ENCODE results near the gene ELMO3.

DNA sequence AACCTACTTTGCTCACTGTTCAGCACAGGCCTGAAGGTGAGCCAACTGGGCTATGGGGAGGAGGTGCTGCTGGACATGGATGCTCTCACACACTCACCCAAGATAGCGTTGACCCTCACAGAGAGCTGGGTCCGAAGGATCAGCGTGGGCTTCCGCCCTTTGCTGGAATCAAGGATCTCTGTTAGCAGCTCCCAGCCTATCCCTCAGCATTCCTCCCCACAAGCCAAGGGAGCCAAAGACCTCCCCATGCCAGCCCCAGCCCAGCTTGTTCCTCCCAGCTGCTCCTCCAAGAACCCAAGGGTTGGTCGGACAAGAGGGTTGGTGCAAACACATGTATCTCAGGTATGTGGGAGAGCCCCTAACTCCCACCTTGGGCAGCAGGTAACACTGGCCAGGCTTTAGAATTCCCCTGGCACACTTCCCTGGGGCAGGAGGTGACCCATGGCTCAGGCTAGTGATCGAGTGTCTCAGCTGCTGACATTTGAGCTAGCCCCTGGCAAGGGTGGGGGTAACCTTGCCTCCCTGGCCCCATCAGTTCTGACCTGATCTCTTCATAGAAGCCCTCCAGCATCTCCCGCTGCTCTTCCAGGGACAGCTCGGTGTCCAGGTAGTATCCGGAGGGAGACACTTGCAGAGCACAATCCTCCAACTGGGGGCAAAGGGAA lies 40.0 kb downstream of the ELMO3 start:
- no peak for TF ChIP-seq POLR2A (IDR thresholded peaks at IDR 0.05; ENCODE audit: low read depth, low read length)
- no peak for TF ChIP-seq SMC3 (IDR thresholded peaks at IDR 0.05; ENCODE audit: low read depth, low read length)
- TF ChIP-seq, protein P1, sequence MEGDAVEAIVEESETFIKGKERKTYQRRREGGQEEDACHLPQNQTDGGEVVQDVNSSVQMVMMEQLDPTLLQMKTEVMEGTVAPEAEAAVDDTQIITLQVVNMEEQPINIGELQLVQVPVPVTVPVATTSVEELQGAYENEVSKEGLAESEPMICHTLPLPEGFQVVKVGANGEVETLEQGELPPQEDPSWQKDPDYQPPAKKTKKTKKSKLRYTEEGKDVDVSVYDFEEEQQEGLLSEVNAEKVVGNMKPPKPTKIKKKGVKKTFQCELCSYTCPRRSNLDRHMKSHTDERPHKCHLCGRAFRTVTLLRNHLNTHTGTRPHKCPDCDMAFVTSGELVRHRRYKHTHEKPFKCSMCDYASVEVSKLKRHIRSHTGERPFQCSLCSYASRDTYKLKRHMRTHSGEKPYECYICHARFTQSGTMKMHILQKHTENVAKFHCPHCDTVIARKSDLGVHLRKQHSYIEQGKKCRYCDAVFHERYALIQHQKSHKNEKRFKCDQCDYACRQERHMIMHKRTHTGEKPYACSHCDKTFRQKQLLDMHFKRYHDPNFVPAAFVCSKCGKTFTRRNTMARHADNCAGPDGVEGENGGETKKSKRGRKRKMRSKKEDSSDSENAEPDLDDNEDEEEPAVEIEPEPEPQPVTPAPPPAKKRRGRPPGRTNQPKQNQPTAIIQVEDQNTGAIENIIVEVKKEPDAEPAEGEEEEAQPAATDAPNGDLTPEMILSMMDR (conservative IDR thresholded peaks at IDR 0.05; ENCODE audit: low read depth, low read length), result no peak
- TF ChIP-seq NFE2L2 (IDR thresholded peaks at IDR 0.05; ENCODE audit: low read depth, low read length), result no peak
- TF ChIP-seq RFX5 (IDR thresholded peaks at IDR 0.05; ENCODE audit: low read depth, low read length), result no peak
- no peak for TF ChIP-seq MXI1 (IDR thresholded peaks at IDR 0.05; ENCODE audit: borderline replicate concordance, low read depth, low read length)
- TF ChIP-seq RAD21 (IDR thresholded peaks at IDR 0.05; ENCODE audit: low read length), result no peak
- TF ChIP-seq, protein P2, sequence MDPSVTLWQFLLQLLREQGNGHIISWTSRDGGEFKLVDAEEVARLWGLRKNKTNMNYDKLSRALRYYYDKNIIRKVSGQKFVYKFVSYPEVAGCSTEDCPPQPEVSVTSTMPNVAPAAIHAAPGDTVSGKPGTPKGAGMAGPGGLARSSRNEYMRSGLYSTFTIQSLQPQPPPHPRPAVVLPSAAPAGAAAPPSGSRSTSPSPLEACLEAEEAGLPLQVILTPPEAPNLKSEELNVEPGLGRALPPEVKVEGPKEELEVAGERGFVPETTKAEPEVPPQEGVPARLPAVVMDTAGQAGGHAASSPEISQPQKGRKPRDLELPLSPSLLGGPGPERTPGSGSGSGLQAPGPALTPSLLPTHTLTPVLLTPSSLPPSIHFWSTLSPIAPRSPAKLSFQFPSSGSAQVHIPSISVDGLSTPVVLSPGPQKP (IDR thresholded peaks at IDR 0.05; ENCODE audit: borderline replicate concordance, low read depth, low read length), result no peak
- no peak for TF ChIP-seq MAZ (IDR thresholded peaks at IDR 0.05; ENCODE audit: borderline replicate concordance, low read depth, low read length)
- no peak for TF ChIP-seq RCOR1 (IDR thresholded peaks at IDR 0.05; ENCODE audit: insufficient replicate concordance, low read length)
- TF ChIP-seq CEBPB (IDR thresholded peaks at IDR 0.05; ENCODE audit: low read depth, low read length), result no peak
- TF ChIP-seq BHLHE40 (IDR thresholded peaks at IDR 0.05; ENCODE audit: low read depth, low read length), result no peak

Measured in IMR-90 (cell line).